HG02943 (cell line): Measurements from ENCODE around the gene CLDN18.
A peak's percentile ranks its signal among the peaks of the same experiment; 100 is the strongest.

Experiments used
- ATAC-seq: cut with Tn5 transposase; IDR thresholded peaks from one replicate; pipeline ENCODE4 v1.9.1; 2021; ENCODE audit warnings: mild to moderate bottlenecking, low read depth, moderate library complexity; ENCODE audit not compliant: unreplicated experiment

The CLDN18 gene

GRCh38 chr3:138009476-138010272, at the start of gene CLDN18:
CLDN18 (plus strand) TSS chr3:138010165; CDS start chr3:138010226, 61 bp downstream.
- no peak for ATAC-seq

- ATAC-seq, result no peak
Measured at GRCh38 chr3:137962251-137962650, 47.7 kb upstream of the CLDN18 start.

- ATAC-seq, result no peak
Measured at GRCh38 chr3:137963463-137963862, 46.5 kb upstream of the CLDN18 start.

DNA sequence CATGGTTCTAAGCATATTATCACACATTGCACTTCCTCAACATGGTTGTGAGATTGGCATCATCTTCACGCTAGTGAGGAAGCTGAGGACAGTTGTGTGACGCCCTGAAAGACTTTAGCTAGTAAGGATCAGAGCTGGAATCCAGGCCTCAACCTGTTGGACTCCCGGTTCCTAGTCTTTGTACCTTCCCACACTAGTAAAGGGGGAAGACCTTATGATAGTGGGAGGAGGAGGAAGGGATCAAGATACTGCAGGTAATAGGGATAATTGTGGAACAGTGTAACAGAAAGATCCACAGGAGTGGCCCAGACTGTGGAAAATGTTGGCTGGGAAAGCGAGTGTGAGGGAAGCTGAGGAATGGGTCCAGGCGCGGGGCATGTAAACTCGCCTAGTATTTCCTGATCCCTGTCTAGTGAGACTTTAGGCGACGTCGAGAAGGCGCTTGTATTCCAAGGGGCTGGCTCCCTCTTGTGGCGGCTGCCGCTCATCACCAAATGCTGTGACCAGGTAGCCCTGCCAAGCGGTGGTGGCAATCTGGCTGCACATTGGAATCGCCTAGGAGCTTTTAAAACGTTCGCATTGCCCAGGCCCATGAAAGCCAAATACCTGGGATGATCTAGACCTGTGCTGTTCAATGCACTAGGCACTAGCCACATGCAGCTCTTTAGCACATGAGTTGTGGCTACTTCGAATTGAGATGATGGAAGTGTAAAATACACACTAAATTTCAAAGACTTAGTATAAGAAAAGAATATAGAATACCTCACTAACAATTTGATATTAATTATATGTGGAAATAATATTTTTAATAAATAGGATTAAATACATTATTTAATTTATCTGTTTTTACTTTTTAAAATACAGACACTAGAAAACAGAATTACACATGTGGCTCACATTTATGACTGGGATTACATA, 38.8 kb upstream of the CLDN18 start:
- ATAC-seq, result peak; percentile 87

- no peak for ATAC-seq
Measured at GRCh38 chr3:137972396-137972795, 37.6 kb upstream of the CLDN18 start.

DNA sequence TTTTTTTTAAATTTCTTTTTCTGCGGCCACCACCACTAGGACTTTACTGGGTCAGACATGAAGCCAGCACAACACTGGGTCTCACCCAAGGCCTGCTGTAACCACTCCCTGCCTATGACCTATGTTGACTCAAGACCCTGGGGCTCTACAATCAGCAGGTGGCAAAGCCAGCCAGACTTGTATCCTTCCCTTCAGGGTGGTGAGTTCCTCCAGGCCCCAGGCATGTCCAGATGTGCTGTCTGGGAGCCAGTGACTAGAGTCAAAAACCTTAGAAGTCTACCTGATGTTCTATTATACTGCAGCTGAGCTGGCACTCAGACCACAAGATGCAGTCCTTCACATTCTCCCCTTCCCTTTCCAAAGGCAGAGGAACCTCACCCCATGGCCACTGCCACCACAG, 31.6 kb upstream of the CLDN18 start:
- ATAC-seq, result no peak

DNA sequence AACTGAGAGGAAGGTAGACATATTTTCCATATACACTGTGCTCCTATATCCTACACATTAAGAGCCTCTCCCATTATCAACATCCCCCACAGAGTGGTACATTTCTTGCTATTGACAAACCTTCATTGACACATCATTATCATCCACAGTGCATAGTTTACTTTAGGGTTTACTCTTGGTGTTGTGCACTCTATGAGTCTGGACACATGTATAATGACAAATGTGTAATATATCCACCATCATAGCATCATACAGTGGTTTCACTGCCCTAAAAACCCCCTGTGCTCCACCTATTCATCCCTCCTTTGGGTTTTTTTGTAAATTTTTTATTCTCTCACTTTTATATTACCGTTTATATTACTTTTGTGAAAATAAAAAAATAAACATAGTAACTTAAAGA, 22.2 kb upstream of the CLDN18 start:
- no peak for ATAC-seq

GRCh38 chr3:137988152-137988551, 21.8 kb upstream of the CLDN18 start:
- ATAC-seq, result peak; percentile 81

DNA sequence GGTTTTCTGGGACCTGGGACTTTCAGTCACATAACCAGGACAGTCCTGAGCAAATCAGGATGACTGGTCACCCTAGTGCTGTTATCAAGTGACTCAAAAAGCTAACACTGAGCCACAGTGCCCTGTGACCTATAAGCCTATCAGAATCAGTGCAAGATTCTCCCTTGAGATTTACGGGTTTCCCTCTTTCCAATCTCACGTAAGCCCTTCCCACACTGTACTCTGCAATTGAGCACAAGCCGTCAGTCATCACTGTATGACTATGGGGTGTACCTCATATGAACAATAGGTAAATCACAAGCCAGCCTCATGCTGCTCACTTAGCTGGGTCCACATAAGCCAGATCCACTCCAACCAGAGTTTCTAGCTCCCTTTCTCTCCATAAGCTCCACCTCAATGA, 21.0 kb upstream of the CLDN18 start:
- peak; percentile 47 for ATAC-seq

GRCh38 chr3:137990427-137990826, 19.5 kb upstream of the CLDN18 start:
- no peak for ATAC-seq

GRCh38 chr3:137992592-137992991, 17.4 kb upstream of the CLDN18 start:
- ATAC-seq, result no peak

- ATAC-seq, result no peak
Measured at GRCh38 chr3:137998121-137999042, 11.6 kb upstream of the CLDN18 start.

GRCh38 chr3:138003069-138003468, 6.9 kb upstream of the CLDN18 start:
- ATAC-seq, result no peak

- ATAC-seq, result no peak
Measured at GRCh38 chr3:138005627-138006026, 4.3 kb upstream of the CLDN18 start.

DNA sequence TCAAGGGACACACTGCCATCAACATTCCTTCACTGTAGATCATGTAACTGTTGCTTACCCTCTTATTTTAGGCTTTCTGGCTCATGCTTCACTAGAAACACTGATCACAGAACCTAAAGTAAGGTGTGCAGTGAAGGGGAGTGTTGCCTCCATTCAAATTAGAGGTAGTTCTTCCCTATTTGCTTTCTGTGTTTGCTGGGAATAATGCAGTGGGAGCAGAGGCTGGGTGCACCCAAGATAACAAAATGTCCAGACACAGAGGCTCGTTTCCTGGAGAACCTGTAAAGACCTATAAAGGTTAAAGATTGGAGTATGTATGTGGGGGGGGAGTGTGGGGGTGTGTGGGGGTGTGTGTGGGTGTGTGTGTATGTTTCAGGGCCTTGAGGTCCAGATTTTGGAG, 2.1 kb upstream of the CLDN18 start:
- ATAC-seq, result no peak

DNA sequence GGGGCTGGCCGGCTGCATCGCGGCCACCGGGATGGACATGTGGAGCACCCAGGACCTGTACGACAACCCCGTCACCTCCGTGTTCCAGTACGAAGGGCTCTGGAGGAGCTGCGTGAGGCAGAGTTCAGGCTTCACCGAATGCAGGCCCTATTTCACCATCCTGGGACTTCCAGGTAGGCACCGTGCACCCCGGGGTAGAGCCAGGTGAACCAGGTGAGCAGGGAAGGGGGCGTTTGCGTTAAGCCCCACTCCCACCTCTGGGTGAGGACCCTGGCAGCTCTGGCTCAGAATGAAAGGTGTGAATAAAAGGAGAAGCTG, 267 bp downstream of the CLDN18 start:
- no peak for ATAC-seq

DNA sequence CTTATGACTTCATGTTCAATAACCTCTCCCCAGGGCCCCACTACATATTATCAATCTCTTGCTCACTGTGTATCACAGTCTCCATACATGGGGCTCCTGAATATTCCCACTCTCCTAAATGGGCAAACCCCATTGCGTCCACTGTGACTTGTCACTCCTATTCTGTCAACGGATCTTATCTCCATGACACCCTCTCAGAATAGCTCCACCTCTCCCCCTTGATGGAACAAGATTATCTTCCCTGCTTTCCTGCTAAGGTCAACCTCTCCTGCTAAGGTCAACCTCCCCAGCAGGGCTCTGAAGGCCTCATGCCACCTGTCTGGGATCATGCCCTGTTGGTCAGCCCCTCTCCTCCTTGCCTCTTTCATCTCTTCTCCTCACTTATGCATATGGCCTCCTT, 1.8 kb downstream of the CLDN18 start:
- no peak for ATAC-seq

- no peak for ATAC-seq
Measured at GRCh38 chr3:138012526-138012925, 2.6 kb downstream of the CLDN18 start.

DNA sequence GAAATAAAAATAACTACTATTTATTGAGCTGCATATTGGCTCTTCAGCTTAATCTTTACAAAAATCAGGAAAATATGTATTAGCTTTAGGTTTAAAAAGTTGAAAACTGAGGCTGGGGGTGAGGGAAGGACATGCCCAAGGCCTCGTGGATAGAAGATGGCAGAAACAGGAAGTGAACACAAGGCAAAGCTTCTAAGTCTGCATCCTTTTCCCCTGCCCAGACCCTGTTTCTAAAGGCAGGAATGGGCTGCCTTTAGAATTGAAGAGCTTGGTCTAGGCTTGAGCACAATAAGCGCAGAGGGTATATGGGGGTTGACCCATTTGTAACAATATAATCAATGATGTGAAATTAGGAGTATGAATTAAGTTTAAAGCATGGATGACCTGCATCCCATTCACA, 6.1 kb downstream of the CLDN18 start:
- no peak for ATAC-seq

- ATAC-seq, result no peak
Measured at GRCh38 chr3:138019281-138020069, 9.5 kb downstream of the CLDN18 start.
